GM19452 (cell line): ENCODE measurements around the gene DCDC2C.
"Not testable (repeated sequence)": the region's sequence is repeated elsewhere in the genome, so short reads cannot be mapped to it uniquely, and the experiment has no call there.

ENCODE experiments used
- ATAC-seq: cut with Tn5 transposase; IDR thresholded peaks from one replicate; pipeline ENCODE4 v1.9.1; 2021; ENCODE audit not compliant: unreplicated experiment

Gene DCDC2C

DNA sequence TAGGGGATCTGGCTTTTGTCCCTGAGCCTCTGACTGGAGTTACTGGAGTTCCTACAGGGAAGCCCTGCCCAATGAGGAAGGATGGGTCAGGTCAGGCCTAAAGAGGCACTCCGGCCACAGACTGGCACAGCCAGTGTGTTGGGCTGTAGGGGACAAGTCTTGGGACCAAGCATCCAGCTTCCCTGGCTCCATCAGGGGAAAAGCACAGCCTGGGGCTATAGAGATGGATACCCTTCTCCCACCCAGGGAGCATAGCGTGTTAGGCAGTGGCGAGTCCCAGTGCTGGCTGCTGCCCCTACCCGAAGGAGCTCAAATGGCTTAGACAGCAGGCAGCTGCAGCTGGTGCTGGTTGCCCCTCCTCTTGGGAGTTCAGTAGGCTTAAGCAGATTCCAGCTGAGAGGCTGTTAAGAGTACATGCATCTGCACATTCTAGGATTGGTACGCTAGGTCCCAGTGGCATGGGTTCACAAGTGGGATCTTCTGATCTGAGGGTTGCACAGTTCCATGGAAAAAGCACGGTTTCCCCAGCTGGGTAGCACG, 111.4 kb downstream of the DCDC2C start:
- ATAC-seq: no peak

DNA sequence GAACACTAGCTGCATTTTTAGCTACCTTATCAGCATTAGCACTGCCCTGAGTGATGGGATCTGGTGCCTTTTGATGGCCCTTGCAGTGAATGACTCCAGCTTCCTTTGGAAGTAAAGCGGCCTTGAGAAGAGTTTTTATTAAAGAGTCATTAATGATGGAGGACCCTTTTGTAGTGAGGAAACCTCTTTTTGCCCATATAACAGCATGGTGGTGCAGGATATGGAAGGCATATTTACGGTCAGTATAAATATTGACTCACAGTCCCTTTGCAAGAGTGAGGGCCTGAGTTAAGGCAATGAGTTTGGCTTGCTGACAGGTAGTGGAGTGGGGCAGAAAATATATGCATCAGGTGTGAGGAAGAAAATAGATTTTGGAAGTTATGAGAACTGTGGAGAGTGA, 113.8 kb downstream of the DCDC2C start:
- not testable (repeated sequence) for ATAC-seq

DNA sequence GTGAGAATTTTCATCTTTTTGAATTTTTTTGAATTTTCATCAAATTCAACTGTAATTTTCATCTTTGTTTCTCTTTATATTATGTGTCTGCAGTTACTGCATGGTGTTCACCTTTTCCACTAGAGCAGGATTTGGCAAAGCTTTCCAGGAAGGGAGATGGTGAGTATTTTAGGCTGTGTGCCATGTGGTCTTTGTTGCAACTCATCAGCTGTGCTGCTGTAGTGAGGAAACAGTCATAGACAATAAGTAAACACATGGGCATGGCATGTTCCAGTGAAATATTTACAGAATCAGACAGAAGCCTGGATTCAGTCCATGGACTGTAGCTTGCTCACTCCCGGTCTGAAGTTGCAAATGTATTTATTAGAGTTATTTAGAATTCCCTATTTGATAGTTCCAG, 120.4 kb downstream of the DCDC2C start:
- no peak for ATAC-seq

DNA sequence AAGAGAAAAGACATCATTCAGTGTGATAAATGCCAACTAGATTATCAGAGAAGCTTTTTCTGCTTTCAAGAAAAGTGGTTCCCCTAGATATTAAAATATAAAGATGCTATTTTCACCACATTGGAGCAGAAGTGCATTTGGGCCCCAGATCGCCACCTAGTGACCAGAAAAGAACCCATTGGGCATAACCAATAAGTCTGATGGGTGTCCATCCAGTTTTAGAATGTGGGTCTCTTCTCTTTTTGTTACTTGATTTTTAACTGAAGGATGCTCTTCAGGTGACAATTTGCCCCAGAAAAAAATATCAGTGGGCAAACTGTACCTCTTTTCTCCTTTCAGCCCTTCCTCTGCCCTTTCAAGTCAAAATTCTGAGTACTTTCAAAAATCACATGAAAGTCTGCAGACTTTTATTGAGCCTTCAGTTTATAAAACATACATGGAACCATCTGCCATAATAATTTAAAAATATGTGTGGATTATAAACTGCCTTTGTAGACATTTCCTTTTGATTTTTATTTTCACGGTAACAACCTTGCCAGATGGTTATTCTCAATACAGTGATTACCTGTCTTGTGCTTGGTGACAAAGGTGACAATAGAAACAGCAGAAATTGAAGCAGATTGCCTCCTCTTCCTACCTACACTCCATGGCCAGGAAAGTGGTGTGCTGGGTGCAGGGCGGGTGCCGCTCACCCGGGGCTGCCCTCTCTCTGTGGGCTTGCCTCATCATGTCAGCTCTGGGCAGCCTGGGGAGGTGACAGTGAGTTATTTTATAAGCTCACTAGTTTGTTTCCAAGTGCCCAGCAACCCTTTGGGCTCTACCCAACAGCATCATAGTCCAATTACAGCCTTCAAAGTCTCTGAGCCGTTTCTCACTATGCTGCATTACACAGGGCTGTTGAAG, 124.5 kb downstream of the DCDC2C start:
- no peak for ATAC-seq

DNA sequence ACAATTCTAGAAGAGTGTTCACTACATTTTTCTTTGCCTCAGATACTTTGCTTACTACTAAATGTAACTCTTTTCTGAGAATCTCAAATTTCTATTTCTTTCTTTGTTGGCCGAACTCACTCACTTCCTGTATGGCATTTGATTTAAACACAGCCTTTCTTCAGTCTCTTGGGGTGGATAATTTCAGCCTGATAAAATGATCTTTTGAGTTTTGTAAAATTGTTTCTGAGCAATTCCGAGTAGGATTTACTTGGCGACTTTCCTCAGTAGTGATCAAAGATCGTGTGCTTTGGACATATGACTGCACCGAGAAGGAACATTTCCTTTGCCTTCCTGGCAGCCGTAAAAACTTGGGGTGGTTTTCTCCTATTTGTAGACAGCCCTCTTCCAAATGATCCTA, 127.4 kb downstream of the DCDC2C start:
- ATAC-seq: no peak

DNA sequence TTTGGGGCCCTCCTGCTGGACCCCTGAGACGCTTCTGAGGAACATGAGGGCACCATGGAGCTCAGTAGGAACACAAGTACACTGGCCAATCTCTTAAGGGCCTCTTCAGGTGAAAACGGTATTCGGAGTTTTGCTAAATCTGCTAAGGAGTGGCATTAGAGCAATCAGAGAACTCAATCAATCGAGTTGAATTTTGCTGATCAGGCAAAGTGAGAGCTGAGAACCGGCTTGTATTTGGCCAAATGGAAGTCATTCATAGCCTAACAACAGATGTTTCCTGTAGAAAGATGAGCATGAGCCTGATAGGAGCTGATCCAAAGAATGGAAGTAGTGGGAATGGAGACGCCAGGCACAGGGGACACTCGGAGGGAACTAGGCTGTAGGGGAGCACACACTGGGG, 133.7 kb downstream of the DCDC2C start:
- no peak for ATAC-seq

DNA sequence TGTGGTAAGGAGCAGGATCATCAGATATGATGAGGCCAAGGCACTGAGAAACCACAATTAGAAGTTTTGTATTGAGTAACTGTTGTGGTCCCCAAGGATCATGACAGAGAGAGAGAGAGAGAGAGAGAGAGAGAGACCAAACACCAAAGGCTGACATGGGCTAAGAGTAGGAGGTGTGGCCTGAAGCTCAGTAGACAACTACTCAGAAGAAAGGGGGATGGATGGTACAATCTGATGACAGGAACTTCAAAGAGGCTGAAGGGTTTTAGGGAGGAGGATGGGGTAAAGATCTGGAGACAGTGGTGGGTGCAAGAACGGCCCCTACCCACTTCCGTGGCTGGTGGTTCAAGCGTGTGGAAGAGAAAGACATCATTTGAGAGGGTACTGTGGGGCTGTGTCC, 135.0 kb downstream of the DCDC2C start:
- ATAC-seq: no peak

DNA sequence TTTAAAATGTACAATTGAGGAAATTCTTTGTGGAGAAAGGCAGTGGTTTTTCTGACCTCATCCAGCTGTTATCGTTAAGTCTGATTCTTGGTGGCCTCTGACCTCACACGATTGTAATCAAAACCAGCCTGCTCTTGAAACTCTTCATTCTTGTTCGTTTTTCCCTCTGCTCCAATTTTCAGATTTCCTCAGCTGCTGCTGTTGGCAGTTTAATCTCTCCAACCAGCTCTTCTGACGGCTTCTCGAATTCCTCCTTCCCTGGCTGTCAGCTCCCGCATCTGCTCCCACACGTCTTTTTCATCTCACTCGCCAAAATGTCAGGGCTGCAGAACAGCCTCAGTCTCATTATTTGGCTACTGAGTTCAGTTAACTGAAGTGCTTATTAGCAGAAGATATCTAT, 136.1 kb downstream of the DCDC2C start:
- ATAC-seq: no peak

DNA sequence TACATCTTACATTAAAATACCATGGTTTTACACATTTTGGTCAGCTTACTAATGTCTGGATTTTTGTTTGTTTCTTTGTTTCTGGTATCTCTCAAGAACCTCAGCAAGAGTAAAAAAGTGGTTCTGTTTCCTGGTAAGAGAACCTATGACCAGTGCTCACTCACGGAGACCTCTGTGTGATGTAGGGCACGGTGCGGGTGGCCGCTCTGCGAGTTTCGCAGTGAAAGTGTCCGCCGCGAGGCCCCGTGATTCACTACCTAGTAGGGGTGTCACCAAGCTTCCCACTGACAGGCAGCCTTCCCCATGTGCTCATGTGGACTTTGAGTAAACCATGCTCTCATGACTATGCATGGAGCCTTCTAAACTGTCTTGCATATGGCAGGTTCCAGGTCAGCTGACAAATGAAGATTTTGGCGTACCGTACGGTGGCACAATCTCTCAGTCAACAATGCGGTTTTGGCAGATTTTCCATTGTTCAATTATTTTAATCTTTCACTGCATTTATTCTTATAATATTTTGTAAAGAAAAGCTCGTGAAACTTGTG, 137.3 kb downstream of the DCDC2C start:
- ATAC-seq: no peak

DNA sequence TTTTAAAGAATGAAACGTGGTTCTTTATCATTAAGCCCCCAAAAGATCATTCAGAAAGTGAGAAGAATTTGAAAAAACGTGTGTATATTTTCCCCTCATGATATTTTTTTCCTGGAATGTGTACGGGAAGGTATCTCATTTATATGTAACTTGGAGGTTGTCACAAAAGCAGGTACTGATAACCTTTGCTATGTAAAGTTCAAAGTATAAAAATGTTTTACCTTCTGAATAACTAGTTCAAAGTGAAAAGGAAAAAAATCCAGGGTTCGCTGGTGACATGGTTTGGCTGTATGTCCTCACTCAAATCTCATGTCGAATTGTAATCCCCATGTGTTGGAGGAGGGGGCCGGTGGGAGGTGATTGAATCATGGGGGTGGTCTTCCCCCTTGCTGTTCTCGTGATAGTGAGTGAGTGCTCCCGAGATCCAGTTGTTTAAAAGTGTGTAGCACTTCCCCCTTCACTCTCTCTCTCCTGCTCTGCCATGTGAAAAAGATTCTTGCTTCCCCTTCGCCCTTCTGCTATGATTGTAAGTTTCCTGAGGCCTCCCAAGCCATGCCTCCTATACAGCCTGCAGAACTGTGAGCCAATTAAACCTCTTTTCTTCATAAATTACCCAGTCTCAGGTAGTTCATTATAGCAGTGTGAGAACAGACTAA, 144.2 kb downstream of the DCDC2C start:
- no peak for ATAC-seq

DNA sequence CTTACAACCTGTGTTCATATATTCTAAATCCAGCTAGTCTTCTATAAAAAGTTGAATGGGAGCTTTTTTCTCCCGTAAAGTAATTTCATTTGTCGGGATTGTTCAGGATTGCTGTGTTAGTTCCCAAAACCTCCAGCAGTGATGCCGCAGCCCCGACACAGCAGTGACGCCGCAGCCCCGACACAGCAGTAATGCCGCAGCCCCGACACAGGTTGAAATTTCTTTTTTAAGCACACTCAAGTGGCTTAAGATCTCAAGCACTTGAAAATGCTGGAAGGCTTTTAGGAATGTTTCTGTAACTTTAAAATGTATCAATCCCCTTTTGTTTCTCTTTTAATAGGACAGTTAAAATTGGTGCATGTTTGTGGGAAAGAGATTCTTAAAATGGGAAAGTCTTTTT, 145.4 kb downstream of the DCDC2C start:
- no peak for ATAC-seq

DNA sequence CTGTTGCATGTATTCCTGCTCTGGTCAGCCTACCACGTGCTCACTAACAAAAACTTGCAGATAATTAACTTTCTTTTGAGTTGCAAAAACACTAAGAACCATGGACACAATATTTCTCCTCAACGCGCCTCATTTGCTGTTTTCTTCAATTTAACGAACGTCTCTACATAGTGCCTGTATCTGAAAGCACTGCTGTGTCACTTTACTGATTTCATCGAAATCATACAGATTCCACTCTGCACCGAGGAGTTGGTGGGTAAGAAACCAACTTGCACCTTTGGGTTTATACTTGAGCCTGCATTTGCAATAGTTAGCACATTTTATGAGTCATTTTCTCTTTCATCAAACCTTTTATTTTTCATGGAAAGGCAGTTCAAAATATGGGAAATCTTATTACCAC, 145.8 kb downstream of the DCDC2C start:
- no peak for ATAC-seq

DNA sequence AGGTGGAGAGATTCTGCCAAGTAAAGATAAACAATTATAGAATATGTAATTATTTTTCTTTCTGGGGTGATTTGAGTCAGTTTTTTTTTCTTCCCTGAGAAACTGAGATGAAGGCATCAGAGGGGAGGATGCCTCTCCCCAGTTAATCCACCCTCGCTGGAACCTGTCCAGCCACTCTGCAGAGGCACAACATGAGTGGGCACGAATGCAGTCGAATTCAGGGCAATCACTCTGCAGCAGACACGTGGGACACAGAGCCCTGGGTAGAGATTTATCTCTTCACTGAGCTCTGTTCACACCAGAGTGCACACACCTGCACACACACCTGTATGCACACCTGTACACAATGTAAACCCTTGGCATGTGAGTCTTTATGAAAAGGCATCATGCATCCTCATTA, 154.2 kb downstream of the DCDC2C start:
- ATAC-seq: no peak

DNA sequence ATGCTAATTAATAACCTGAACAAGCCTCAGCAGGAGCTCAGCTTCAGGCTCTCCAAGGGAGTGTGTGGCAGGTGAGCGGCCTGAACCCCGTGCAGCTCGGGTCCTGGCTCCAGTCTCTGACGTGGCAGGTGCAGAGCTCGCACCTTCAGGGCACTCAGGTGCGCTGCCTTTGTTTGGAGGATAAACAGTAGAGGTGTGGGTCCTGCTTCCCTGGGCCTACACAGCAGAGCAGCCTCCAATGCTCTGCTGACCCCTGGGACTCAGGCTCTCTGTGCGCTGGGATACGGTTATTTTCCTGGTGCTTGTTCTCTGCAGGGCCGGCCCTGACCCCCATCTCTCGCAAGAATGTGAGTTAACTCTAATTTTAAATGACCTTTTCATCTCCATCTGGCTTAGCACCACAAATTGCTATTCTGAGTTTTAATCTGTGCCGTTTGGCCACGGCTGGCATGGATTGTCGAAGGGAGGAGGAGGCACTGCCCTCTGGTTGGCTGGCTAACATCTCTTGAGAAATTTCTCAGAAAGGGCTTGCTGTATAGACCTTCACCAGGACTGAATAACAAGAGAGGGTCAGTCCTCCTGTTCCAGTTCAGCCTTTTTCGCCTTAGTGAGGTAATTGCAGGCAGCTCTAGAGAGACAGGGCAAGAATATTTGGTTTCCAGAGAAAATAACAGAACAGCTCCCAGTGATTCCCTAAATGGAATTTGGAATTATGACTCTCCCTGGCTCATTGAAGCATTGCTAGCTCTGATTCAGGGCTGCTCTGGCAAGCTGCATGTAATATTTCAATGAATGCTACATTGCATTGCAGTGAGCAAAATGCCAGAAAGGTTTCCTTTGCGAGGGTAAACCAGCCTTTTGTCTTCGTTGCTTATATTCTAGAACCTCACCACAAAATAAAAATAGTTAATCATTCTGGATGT, 161.8 kb downstream of the DCDC2C start:
- ATAC-seq: no peak

DNA sequence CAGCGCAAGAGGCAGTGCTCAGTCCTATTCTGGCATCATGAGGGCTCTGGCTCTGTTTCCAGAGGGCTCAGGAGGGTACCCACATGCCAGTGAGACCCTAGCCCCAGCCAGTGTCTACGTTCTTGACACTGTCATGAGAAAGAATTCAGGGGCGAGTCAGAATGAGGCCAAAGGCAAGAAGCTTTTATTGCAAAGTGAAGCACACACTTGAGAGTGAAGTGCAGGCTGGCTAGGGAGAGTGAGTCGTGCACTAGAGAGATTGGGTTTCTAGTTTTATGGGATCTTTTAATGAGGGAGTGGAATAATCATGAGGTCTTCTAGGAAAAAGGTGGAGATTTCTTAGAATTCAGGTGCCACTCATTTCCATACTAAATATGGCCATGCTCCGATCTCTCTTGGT, 164.1 kb downstream of the DCDC2C start:
- ATAC-seq: no peak

DNA sequence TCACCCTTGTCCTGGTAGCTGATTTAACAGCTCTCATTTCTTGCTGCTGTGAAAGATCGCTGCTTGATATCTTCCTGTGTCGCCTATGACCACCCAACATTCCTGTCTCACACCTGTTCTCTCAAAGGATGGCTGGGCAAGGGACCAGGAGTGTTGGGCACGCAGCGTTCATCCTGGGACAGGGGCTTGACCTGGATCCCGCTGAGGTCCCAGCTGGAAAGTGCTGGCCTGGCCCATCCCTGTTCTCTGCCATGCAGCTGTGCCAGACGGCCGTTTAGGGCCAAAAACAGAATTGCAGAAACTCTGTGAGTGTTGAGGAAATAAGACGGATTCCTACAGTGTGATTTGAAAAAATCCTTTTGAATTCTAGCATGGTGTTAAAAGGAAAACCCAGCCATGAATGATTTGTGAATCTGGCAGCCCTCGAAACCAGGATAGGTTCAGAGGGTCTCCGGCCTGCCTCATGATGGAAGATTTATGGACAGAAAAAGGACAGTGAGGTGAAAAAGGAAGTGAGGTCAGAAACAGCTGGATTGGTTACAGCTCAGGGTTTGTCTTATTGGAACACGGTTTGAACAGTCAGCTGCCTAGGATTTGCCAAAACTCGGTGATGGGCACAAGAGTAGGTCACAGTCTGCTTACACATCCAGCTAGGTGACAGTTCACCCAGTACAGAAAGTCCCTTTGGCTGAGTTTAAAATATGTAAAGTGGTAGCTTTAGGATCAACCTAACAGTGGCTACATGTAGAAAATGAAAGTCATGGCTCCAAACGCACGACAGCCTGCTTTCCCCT, 164.8 kb downstream of the DCDC2C start:
- ATAC-seq: no peak

DNA sequence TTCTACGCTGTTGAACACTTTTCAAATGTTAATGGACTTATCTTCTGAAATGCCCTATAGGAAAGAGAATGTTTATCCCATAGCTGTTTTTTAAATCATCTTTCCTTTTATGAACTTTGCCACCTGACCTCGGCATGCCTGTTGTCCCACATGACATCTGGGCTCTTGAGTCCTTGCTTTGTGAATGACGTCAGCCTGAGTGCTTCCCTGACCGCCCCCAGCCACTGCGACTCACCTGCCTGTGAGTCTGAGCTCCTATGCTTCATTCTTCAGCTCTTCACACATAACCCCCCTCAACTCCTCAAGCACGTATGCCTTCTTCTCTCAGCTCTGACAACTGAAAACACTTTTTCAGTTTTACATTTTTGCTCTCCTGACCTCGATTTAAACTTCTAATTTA, 166.8 kb downstream of the DCDC2C start:
- no peak for ATAC-seq

DNA sequence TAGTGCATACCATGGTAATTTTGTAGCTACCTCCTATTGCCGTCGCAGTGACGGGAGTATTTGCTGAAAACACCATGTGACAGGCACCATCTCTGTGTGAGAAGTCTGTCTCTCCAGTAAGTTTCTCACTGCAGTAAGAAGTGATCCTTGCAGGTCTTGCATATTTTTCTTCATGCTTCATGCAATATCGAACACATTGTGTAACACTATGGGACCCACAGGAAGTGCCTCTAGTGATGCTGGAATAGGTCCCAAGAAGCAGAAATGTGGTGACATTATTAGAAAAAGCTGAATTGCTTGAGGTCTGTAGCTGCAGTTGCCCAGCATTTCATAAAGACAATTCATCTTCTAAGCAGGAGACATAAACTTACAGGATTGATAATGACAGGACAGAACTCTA, 167.6 kb downstream of the DCDC2C start:
- no peak for ATAC-seq

DNA sequence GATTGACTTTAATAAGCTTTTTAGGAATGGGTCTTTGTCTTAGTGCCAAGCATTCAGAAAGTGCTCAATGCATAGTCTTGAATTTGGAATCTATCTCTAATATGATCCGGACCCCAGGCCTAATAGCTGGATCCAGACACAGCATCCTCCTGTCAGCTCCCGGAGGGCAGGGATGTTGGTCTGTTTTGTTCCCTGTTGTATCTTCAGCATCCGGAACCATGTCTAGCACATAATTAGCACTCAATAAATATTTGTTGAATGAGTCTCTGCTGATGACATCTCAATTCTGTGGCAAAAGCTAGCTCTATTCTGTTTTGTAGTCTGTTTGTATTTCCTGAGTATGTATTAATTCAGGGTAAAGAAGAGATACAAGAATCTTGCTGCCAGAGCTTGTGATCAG, 169.1 kb downstream of the DCDC2C start:
- no peak for ATAC-seq

DNA sequence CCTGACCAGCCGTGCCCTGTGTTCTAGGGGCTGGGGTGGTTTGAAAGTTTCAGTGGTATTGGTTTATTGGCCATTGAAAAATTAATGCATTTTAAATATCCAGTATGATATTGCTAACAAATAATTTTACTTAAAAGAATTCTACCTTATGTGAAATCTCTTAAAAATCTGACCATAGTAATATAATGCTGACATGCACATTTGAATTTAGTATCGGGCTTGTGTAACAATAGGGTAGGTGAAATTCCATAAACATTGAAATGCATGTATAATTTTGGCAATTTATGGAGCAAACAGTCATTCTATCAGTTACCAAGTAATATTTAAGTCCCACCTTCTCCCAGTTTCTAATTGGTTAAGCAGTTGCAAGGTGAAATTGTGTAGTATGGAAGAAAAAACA, 170.5 kb downstream of the DCDC2C start:
- ATAC-seq: no peak
